ENCODE measurements around the gene SCN4B.

SCN4B gene

DNA sequence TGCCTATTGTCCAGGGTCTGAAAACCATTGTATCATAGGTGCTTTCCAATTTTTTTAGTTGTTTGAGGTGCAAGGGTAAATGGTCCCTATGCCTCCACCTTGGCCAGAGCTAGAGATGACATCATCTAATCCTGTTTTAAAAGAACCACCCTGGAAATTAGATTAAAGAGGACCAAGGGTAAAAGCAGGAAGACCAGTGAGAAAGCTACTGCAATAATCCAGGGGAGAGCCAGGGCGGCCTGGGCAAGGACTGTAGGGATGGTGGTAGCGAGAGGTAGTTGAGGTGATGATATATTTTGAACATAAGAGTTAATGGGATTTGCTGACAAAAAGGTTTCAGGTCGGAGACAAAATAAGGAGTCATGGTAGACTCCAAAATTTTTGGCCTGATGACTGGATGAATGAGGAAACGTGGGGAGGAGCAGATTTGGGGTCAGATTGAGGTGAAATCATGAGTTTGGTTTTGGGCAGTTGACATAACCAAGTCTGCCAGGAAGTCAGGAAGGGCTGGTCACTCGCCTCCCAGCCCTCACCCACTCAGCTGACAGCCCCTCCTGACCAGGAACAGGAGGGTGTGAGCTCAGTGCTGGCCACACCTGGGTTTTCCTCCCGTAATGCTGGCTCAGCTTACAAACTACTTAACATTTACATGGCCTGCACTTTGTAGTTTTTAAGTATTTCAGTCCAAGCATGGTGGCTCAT is 23.0 kb downstream of the SCN4B start:
- no peak for DNase-seq (ENCODE audit: low spot score)

DNA sequence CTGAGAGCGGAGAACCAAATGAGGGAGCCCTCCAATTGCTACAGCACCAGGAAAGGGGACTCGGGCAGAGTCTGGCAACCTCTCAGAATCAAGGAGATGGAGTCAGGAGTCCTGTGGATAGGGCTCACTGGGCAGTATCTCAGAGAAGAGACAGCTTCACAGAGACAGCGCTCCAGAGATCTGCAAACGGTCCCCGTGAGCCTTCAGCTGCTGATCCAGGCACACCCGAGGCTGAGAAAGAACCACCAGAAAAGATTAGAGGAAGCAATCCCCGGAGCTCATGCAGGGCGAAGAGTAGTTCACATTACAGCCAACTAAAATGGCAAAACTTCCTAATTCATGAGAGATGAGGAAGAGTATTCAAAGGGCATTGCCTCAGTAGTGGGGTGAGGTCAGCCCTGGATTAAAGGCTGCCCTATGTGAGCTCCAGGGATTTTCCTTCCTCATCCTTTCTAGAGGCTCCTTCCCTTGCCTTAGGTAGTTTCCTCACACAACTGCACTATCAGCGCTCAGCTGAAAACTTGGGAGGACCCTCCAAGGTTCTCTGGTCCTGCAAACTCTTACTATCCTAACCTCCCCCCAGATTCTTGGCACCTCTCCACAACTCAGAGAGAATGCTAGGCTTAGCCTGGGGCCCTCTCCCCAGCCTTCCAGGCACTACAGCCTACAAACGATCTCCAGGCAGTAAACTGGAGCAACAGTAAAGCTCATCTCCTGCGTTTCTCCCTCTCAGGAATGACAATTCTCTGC is 23.7 kb downstream of the SCN4B start:
- DNase-seq (ENCODE audit: low spot score), result no peak

DNA sequence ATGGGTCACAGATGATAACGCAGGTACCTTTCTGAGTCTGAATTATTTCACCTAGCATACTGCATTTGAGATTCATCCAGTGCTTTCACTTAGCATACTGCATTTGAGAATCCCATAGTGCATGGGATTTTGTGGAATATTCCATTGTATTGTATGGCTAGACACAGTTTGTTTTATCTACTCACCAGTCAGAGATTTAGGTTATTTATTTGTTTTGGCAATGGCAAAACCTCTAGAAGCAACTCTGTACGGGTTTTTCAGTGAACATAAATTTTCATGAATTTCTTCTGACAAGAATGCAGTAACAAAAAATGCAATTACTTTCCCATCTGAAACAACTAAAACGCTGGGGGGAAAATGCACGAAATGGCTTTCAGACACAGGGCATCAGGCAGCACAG is 24.3 kb downstream of the SCN4B start:
- no peak for DNase-seq (ENCODE audit: low spot score)

DNA sequence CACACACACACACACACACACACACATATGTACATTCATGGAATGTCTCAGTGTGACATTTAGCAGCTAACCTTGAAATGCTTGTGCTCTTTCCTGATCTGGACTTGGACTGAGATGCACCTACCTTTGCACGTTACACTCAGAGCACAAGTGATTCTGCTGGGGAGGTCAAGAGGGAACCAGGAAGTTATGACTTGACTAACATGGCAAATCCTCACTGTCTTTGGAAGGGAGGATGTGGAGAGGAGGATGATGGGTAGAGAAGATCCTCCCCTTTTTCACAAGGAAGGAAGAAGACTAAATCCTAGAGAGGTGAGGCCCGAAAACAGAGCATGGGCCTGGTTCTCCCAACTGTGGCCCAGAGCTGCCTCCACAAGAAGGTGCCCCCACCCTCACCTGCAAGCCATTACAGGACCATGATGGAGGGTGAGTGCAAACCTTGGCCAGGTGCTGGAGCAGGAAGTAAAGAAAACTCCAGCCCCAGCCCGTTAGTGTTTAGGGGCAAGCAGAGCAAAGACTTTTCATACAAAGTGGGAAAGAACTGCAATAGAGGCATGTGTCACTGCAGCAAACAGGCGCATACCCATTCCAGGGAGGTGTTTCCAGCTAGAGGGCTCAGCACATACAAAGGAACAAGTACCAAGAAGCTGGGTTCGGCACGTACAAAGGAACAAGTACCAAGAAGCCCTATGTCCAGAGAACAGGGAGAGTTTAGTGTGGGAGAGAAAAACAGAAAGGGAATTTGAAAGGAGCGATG is 26.4 kb downstream of the SCN4B start:
- DNase-seq (ENCODE audit: low spot score), result peak; percentile 22

DNA sequence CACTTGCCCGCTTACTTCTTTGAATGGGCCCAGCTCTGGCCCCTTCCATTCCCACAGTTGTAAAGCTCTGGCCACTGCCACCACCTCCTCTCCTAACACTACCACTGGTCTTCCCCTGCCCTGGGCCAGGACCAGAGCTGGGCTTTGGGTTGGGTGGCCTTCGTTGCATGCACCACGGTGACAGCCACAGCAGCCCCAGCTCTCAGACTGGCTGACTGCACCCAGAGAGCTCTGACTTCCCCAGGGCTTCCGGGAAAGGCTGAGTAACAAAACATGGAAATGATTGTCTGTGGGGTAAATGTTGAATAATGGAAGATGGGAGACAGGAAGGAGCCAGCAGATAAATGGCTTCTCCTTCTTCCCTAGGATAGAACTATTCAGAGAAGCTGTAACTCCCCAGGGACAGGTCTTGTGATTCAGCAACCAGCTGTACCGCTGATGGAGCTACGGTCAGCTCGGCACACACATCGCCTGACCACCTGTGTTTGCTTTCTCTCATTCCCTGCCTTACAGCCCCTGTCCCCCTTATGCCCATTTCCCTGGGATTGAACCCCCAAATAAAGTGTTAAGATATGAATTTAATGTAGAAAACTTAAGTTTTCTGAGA is 27.6 kb downstream of the SCN4B start:
- DNase-seq (ENCODE audit: low spot score), result no peak

DNA sequence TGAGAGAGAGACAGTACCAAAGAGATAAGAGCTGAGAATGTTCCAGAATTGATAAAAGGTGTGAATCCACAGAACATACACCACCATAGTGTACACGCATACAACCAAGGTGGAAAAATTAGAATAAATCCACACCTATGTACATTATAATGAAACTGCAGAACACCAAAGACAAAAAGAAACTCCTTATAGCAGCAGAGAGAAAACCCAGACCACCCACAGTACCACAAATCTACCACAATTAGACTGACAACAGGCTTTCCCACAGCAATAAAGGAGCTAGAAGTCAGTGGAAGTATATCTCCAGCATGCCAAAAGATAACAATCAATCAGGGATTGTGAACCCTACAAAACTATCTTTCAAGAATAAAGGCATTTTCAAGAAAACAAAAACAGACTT is 31.8 kb downstream of the SCN4B start:
- DNase-seq (ENCODE audit: low spot score), result no peak

DNA sequence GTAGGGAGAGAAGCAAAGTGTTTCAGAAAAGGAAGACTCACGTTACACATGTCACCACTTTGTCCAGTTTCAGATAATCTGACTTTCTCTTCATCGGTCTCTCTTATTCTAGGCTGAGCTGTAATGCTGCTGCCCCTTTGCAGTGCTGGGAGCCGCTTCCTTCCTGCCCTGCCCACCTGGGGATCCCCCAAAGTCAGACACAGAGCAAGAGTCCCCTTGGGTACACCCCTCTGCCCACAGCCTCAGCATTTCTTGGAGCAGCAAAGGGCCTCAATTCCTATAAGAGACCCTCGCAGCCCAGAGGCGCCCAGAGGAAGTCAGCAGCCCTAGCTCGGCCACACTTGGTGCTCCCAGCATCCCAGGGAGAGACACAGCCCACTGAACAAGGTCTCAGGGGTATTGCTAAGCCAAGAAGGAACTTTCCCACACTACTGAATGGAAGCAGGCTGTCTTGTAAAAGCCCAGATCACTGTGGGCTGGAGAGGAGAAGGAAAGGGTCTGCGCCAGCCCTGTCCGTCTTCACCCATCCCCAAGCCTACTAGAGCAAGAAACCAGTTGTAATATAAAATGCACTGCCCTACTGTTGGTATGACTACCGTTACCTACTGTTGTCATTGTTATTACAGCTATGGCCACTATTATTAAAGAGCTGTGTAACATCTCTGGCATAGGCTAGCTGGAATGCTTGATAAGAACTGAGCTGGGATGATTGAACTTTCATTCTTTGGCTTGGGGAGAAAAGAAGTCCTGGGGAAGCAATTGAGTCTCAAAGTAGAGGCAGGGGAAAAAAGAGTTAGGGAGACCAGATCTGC is 34.6 kb downstream of the SCN4B start:
- no peak for DNase-seq (ENCODE audit: low spot score)

DNA sequence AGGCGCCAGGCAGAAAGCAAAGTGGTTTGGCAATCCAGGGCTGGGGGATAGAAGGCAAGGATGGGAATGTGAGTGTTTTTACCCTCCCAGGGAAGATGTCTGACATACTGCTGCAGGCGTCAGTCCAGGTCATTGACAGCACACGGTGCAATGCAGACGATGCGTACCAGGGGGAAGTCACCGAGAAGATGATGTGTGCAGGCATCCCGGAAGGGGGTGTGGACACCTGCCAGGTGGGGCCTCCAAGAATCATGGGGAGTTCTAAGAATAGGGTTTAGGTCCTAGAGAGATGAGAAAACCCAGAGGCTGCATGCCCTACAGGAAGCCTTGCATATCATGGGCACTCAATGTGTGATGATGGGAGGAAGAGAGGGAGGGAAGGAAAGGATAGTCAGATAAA is 37.6 kb downstream of the SCN4B start:
- no peak for DNase-seq (ENCODE audit: low spot score)

DNA sequence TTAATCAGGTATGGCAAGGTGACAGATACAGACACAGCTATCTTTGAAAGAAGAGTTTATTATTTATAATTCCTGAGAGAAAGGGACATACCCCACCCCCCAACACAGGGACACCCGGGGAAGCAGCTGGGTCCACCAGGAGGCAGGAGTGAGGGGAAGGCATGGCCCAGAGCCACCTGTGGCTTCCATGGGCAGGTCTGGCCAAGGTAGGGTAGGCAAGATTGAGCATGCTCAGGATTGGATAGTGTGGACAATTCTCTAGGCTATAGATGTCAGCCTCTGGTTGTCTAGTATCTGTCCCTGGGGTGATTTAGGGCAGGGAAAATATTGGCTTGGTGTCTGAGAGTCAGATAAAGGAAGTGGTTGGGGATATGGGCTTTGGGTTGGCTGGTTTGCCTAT is 38.4 kb downstream of the SCN4B start:
- no peak for DNase-seq (ENCODE audit: low spot score)

DNA sequence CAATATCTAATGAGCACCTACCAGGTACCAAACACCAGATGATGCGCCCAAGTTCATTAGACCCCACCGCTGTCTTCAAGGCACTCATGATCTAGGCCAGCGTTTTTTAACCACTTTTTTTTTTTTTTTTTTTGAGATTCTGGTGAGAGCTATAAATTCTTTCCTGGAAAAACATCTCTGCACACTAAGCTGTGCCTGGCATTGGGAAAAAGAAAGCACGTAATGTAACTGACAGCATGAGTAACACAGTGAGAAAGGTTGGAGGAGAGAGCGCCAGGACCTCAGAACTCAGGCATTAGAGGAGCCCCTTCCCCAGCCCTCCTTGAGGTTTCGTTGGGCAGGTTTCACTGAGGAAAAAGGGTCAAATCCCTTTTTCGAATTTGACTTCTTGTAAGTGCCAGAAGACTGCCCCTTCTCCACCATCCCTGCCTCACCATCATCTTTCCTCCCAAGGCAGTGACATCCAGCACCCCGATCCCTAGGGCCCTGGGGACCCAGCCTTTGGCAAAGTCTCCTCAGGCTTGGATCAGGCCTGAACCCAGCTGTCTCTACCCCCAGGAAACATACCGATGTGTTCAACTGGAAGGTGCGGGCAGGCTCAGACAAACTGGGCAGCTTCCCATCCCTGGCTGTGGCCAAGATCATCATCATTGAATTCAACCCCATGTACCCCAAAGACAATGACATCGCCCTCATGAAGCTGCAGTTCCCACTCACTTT is 39.8 kb downstream of the SCN4B start:
- no peak for DNase-seq (ENCODE audit: low spot score)

DNA sequence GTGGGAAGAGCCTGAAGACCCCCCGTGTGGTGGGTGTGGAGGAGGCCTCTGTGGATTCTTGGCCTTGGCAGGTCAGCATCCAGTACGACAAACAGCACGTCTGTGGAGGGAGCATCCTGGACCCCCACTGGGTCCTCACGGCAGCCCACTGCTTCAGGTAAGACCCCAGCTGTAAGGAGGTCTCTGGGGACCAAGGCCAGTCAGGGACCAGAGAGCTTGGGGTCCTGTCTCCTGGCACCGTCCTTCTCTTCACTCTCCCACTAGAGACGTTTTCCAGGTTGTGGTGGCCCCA is 40.9 kb downstream of the SCN4B start:
- DNase-seq (ENCODE audit: low spot score), result no peak

DNA sequence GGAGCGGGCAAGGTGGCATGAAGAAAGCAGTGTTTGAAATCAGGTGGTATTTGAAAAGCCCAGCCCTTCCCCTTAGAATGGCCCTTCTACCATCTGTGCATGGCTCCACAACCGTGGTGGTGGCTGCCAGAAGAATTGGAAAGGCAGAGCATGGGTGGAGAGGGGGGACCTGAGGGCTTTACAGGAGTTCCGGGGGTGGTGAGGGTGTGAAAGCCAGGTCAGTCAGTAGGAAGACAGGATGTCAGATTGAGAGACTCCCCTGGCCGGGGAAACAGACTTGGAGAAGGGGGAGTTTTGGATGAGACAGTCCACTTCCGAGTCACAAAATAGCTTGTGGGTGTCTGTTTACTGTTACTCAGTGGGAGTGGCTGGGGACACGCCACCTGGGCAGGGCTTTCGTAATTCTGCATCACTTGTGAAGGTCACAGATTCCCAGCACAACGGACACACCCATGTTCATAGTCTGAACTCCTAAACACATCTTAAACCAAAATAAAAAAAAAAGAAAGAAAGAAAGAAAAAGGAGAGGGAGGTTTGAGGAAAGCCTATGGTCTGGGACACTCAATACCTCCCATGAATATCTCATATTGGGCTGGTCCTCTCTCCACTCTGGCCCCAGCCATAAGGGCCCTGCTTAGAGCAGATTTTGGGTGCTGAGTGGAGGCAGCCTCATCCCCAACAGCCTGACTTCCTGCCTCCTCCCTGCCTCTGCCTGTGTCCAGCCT is 41.4 kb downstream of the SCN4B start:
- no peak for DNase-seq (ENCODE audit: low spot score)

DNA sequence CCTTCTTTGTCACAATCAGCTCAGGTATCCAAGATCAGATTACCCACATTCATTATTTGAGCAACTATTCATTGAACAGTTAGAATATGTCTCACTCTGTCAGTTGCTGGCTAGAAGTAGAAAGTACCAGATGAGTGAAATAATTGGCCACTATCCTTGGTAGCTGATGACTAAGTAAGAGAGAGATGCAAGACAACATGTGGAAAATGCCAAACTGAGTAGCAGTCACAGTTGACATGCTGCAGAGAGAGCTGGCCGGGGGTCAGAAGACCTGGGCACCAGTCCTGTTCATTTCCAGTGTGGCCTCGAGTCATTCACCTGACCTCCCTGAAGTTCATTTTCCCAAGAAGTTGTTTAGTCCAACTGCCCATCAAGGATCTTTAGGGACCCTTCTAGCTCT is 43.4 kb downstream of the SCN4B start:
- DNase-seq (ENCODE audit: low spot score), result no peak

DNA sequence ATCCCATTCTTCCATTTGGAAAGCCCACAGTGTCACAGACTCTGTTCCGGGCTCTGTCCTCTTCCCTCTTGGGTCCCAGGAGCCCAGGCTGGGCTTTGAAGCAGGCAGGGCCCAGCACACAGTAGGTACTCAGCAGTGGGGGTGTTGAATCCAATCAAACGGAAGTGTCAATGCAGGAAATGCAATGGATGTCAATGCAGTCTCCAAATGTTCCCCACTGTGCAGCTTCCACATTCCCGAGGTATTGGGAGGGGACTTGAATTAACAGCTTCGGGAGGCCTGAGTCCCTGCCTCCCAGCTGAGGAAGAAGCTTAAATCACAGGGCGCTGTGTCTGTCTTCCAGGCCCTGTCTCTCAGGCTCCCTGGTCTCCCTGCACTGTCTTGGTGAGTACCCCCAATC is 44.1 kb downstream of the SCN4B start:
- no peak for DNase-seq (ENCODE audit: low spot score)

DNA sequence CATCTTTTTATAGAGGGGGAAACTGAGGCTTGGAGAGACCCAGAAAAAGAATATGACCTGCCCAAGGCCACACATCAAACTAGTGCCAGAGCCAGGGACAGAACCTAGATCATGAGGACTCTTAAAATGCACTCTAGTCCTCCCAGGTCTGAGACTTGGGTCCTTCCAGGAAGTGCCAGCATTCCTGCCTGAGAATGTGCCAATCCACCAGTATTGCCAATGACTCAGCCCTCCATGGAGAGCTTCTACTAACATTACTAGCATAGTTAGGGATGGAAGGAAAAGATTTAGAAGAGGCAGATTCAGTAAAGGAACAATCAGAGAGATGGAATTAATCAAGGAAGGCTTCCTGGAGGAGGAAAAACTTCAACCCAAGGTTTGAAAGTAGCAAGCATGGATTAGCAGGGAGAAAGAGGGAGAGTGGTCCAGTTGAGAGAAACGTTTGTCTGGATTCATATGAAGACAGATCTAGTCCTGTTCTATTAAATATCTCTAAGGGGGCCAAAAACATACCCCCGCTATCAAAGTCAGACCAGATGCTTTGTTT is 45.8 kb downstream of the SCN4B start:
- DNase-seq (ENCODE audit: low spot score), result no peak

DNA sequence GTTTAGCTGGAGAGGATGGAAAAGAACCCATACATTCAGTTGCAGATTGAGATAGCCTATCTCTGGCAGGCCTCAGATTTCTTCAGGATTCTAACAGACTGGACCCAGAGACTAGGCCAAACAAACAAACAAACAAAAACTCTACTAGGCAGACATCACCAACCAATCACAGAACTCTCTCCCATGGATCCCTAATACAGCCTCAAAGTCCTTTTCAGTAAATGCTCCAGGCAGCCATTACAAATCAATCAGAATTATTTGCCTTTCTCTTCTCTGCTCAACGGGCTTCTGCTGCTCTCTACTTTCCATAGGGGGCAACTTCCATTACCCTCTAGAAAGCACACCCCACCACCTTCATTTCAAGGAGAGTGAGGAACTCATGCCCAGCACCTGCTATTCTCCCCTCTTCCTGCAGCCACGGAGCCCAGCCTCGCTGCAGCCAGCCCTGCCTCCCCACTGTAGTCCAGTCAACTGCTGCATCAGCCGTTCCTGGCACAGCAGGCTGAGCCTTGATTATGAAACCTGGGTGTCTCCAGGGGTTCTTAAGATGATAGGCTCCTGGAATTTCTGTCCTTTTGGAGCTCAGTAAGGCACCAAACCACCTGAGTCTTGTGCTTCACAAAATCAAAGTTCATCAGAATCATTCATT is 46.8 kb downstream of the SCN4B start:
- no peak for DNase-seq (ENCODE audit: low spot score)

DNA sequence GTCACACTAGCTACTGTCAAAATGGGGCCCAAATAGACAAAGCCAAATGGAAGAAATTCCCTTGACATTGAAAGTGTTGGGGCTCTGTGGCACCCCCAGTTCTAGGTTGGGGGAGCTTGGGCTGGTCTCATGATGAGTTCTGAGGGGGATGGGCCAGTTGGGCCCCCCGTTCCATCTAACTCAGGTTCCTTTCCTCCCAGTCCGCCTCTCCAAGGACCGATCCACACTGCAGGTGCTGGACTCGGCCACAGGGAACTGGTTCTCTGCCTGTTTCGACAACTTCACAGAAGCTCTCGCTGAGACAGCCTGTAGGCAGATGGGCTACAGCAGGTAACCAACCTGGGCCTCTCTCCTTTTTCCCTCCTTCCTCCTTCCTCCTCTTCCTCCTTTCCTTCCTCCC is 48.1 kb downstream of the SCN4B start:
- DNase-seq (ENCODE audit: low spot score), result no peak

DNA sequence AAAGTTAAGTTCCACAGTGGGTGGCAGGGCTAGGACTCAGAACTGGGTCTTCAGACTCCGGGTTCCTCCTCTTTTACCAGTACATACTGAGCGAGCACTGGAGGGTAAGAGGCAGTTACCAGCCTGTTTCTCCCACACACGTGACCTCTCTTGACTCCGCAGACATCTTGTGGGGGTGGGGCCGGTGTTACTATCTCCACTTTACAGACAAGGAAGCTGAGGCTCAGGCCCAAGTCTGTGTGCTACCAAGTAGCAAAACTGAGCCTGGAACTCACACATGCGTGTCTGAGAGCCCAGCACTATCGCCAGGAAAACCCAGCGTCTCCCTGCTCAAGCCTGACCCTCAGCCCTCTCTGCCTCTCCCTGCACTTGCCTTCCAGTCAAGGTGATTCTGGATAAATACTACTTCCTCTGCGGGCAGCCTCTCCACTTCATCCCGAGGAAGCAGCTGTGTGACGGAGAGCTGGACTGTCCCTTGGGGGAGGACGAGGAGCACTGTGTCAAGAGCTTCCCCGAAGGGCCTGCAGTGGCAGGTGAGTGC is 49.8 kb downstream of the SCN4B start:
- DNase-seq (ENCODE audit: low spot score), result no peak

DNA sequence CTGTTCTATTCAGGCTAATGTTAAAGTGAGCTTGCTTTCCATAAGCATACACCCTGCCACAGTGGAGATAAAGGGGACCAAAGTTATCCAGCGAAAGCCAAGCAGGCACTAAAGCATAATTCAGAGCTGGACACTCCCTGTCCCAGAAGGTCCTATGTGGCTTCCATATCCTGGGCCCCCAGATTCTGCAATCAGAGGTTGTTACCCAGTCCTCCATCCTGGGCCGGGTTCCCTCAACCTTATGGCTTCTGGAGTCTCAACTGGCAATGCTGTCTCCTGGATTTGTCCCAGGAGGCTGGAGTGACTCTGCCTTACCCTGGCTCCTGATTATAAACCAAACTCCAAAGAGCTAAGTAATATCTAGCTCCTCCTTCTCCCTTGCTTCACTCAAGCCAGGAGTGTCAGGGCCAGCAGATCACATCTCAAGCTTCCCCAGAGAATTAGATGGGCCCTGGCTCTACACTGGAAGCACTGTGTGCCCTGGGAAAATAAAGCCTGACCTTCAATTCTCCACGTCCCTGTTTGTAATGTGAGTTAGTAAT is 51.9 kb downstream of the SCN4B start:
- no peak for DNase-seq (ENCODE audit: low spot score)

Measured in RKO (cell line).